GM12878 (cell line): ENCODE measurements around the gene MAST4. TPM values are rescaled to one million over a fixed set of nuclear protein-coding genes. Genes with fewer than 3 reads are reported as not detected.

Source experiments
- ATAC-seq: fragments of 200-7000 bp; cut with Tn5 transposase; 3 replicates; pipeline ENCODE4 v1.9.1; 2020; ENCODE audit warnings: mild to moderate bottlenecking, moderate library complexity
- BruUV-seq: library from RNA; stranded (reverse); fragments of 400-500 nt; replicated peaks from 2 replicates; lab custom pipeline; 2021; lab: Mats Ljungman, UMichigan
- CTCF ChIA-PET: fragments of 300-600 bp; sonication (Branson Sonifier 250); formaldehyde crosslinking; extraction: SDS; loops from one replicate; lab custom pipeline; 2021; ENCODE audit warnings: inconsistent platforms; lab: Yijun Ruan, JAX
- POLR2A ChIA-PET: fragments of 350-600 bp; formaldehyde crosslinking; extraction: SDS; loops from one replicate; lab custom pipeline; 2021; ENCODE audit warnings: inconsistent platforms; lab: Charles Lee
- RAD21 ChIA-PET: fragments of 300-600 bp; sonication (Branson Sonifier 250); formaldehyde crosslinking; loops from one replicate; lab custom pipeline; 2023; ENCODE audit warnings: antibody characterized with exemption; ENCODE audit not compliant: unreplicated experiment; lab: Charles Lee
- SMC1A ChIA-PET: fragments of 300-600 bp; sonication (Branson Sonifier 250); formaldehyde crosslinking; loops from one replicate; lab custom pipeline; 2023; ENCODE audit not compliant: unreplicated experiment, uncharacterized antibody; lab: Charles Lee
- DNase-seq: peaks from one replicate; pipeline ENCODE4 v3.0.0-alpha.2; 2011; ENCODE audit warnings: low read depth, low spot score
- FAIRE-seq: peaks from 3 replicates; lab custom pipeline; 2011; peaks lifted over from hg19 to GRCh38; lab: Jason Lieb, UNC
- H2AFZ ChIP-seq: 2 replicates; pipeline ENCODE4 v1.6.0; 2011; ENCODE audit warnings: low read depth, low read length, control low read depth; ENCODE audit not compliant: control insufficient read depth
- H3K27ac ChIP-seq: 2 replicates; pipeline ENCODE4 v1.5.1; 2011; ENCODE audit warnings: control low read depth; ENCODE audit not compliant: control insufficient read depth, insufficient read depth
- H3K27me3 ChIP-seq, 2 experiments: replicated peaks in 1 of 2; 2 replicates each; pipeline versions ENCODE4 v1.6.0 to v1.6.1; 2011; ENCODE audit warnings: low read length in 1 of 2; ENCODE audit not compliant: control insufficient read depth in 2 of 2, insufficient read depth in 2 of 2
- H3K36me3 ChIP-seq, 2 experiments: 2 replicates each; pipeline ENCODE4 v1.5.1; 2011; ENCODE audit warnings: low read length in 1 of 2; ENCODE audit not compliant: control insufficient read depth in 2 of 2, insufficient read depth in 2 of 2
- H3K4me1 ChIP-seq: 2 replicates; pipeline ENCODE4 v1.6.1; 2011; ENCODE audit warnings: mild to moderate bottlenecking, low read length, moderate library complexity, mixed read lengths; ENCODE audit not compliant: control insufficient read depth, insufficient read depth
- H3K4me2 ChIP-seq: 2 replicates; pipeline ENCODE4 v1.6.0; 2011; ENCODE audit warnings: control low read depth; ENCODE audit not compliant: control insufficient read depth, insufficient read depth
- H3K4me3 ChIP-seq: fragments of 200-600 bp; sonication (generic); 2 replicates; pipeline ENCODE4 v1.5.1; 2016
- H3K79me2 ChIP-seq: 2 replicates; pipeline ENCODE4 v1.6.0; 2011; ENCODE audit warnings: low read length; ENCODE audit not compliant: control insufficient read depth, insufficient read depth
- H3K9ac ChIP-seq: 2 replicates; pipeline ENCODE4 v1.8.0; 2011; ENCODE audit warnings: low read length, control low read depth, mixed read lengths; ENCODE audit not compliant: control insufficient read depth, insufficient read depth
- H3K9me3 ChIP-seq: replicated peaks from 3 replicates; pipeline ENCODE4 v1.5.1; 2011; ENCODE audit warnings: mild to moderate bottlenecking, low read length; ENCODE audit not compliant: control insufficient read depth, insufficient read depth
- H4K20me1 ChIP-seq: 2 replicates; pipeline ENCODE4 v1.6.0; 2011; ENCODE audit not compliant: control insufficient read depth, insufficient read depth
- BACH1 ChIP-seq: fragments of 450-650 bp; IDR thresholded peaks from 2 replicates; pipeline ENCODE4 v1.6.1; 2017; ENCODE audit warnings: mild to moderate bottlenecking, borderline replicate concordance
- BHLHE40 ChIP-seq, 2 experiments: fragments of 450-650 bp in 1 of 2; IDR thresholded peaks; 2 replicates each; pipeline ENCODE4 v1.6.1; 2011 to 2017; ENCODE audit warnings: low read depth in 2 of 2, borderline replicate concordance in 1 of 2, improper control_type of control experiment in 1 of 2, low read length in 1 of 2, mild to moderate bottlenecking in 1 of 2
- CHD2 ChIP-seq: IDR thresholded peaks from 2 replicates; pipeline ENCODE4 v1.6.1; 2011; ENCODE audit warnings: low read depth, low read length, improper control_type of control experiment, borderline replicate concordance
- CHD4 ChIP-seq: fragments of 200-600 bp; sonication (generic); IDR thresholded peaks from 2 replicates; pipeline ENCODE4 v1.6.1; 2016; ENCODE audit warnings: mild to moderate bottlenecking
- DPF2 ChIP-seq: fragments of 450-650 bp; IDR thresholded peaks from 2 replicates; pipeline ENCODE4 v1.6.1; 2017; ENCODE audit warnings: mild to moderate bottlenecking
- ESRRA ChIP-seq: IDR thresholded peaks from 2 replicates; pipeline ENCODE4 v1.6.1; 2012; ENCODE audit warnings: mild to moderate bottlenecking, low read length, improper control_type of control experiment
- EZH2 ChIP-seq: IDR thresholded peaks from 2 replicates; pipeline ENCODE4 v1.6.1; 2012; ENCODE audit warnings: low read depth, mild to moderate bottlenecking, control low read depth, inconsistent platforms, low read length, borderline replicate concordance; ENCODE audit not compliant: control insufficient read depth
- HCFC1 ChIP-seq: fragments of 150-350 bp; IDR thresholded peaks from 2 replicates; pipeline ENCODE4 v1.6.1; 2014; ENCODE audit warnings: low read length
- MYB ChIP-seq: fragments of 150-350 bp; IDR thresholded peaks from 2 replicates; pipeline ENCODE4 v1.6.1; 2014; ENCODE audit warnings: mild to moderate bottlenecking, low read depth, low read length, borderline replicate concordance
- NFXL1 ChIP-seq: fragments of 450-650 bp; IDR thresholded peaks from 2 replicates; pipeline ENCODE4 v1.6.1; 2017; ENCODE audit warnings: antibody characterized with exemption, mild to moderate bottlenecking, borderline replicate concordance
- SMAD5 ChIP-seq: IDR thresholded peaks from 2 replicates; pipeline ENCODE4 v1.6.1; 2016; ENCODE audit warnings: antibody characterized with exemption, low read depth
- STAT1 ChIP-seq: fragments of 450-650 bp; conservative IDR thresholded peaks from 2 replicates; pipeline ENCODE4 v1.6.1; 2014; ENCODE audit warnings: antibody characterized with exemption, mild to moderate bottlenecking
- TBL1XR1 ChIP-seq: IDR thresholded peaks from 2 replicates; pipeline ENCODE4 v1.6.1; 2012; ENCODE audit warnings: low read depth, low read length, improper control_type of control experiment
- YY1 ChIP-seq: IDR thresholded peaks from 2 replicates; pipeline ENCODE4 v1.6.1; 2011; ENCODE audit warnings: low read depth, mild to moderate bottlenecking, low read length
- ZBED1 ChIP-seq: IDR thresholded peaks from 2 replicates; pipeline ENCODE4 v1.6.1; 2016; ENCODE audit warnings: borderline replicate concordance
- ZNF217 ChIP-seq: fragments of 450-650 bp; IDR thresholded peaks from 2 replicates; pipeline ENCODE4 v1.6.1; 2017; ENCODE audit warnings: antibody characterized with exemption, mild to moderate bottlenecking
- WGBS: methylation state at CpG from one replicate; pipeline ENCODE4 v1.1.6; 2016; ENCODE audit warnings: low lambda C conversion rate; ENCODE audit not compliant: insufficient replicate concordance, insufficient coverage; ENCODE audit errors: missing lambda C conversion rate; 5-methylcytosine and 5-hydroxymethylcytosine counted together
- in situ Hi-C: fragments of 300-500 bp; cut with MboI; formaldehyde crosslinking; loops from 9 replicates; pipeline ENCODE4 v1.14.3; 2018; ENCODE audit warnings: mixed read lengths
- intact Hi-C: fragments of 100-400 bp; cut with micrococcal nuclease; formaldehyde crosslinking; loops from one replicate; pipeline ENCODE4 v1.14.2; 2022; ENCODE audit not compliant: unreplicated experiment
- polyA plus RNA-seq, 11 experiments: library from polyadenylated mRNA; depleted of rRNA in 4 of 11; unstranded in 6 of 11; stranded (reverse) in 5 of 11; fragments of >200 nt; fragmentation: Nextera tagmentation in 4 of 11; fragmentation: Illumina TruSeq in 1 of 11; extraction: Ambion mirVana in 4 of 11; extraction: Trizol in 1 of 11; gene quantifications; 1 replicate in 1 of 11; 2 replicates in 10 of 11; pipeline versions ENCODE4 v1.2.1 to v1.2.3, GENCODE V29; 2011 to 2016; ENCODE audit warnings: inconsistent platforms in 2 of 11, missing spikeins in 2 of 11, low read depth in 1 of 11
- total RNA-seq, 4 experiments: library from RNA; depleted of rRNA in 3 of 4; stranded (reverse); fragments of >200 nt in 3 of 4; fragmentation: Illumina TruSeq in 1 of 4; extraction: Trizol in 1 of 4; gene quantifications; 2 replicates each; pipeline versions ENCODE4 v1.2.1 to v1.2.3, GENCODE V29; 2013 to 2021
- TF ChIP-seq, protein P1 (sequence below): IDR thresholded peaks from 2 replicates; pipeline ENCODE4 v1.6.1; 2011; ENCODE audit warnings: low read depth, low read length, improper control_type of control experiment, borderline replicate concordance

The MAST4 gene
- total and polyA plus RNA-seq, 10 of the 15 experiments (the other 5 are each of a cell fraction or from before 2014, with no cell fraction given), result 0.02 to 1.6 (median 0.29) TPM; not detected in 1

DNA sequence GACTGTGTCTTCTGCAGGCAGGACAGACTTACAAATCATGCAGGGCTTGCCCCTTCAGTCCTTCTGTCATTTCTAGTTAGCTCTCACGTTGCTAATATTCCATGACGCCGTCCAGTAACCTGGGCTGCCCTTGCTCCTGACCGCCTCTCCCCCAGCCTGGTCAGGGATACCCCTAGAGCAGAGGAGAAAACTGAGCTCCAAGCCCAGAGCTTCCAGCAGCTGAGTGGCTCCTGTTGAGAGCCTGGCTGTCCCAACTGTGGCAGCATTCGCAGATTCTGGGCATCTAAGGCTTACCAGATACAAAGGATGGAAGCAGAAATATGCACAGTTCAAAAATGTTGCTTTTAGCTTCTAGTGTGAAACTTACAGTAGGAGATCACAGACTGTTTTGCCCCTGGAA lies 415.2 kb downstream of the MAST4 start:
- no TSS peak for BruUV-seq
- FAIRE-seq (no peak), DNase-seq (no peak), ATAC-seq (no peak)
- Histone ChIP-seq H3K9ac (no peak overlapping the region), H3K9me3 (no peaks in the 10 kb centered on the region), H3K4me1 (no peaks in the 10 kb centered on the region), H3K4me3 (no peak overlapping the region), H3K36me3 (no peaks in the 10 kb centered on the region), H3K27ac (no peak overlapping the region), H3K27me3 (no peaks in the 10 kb centered on the region; a peak in 1 of 4 replicates), H2AFZ (no peak overlapping the region), H3K4me2 (no peak overlapping the region), H4K20me1 (no peaks in the 10 kb centered on the region), H3K79me2 (no peaks in the 10 kb centered on the region)
- ChIA-PET POLR2A (no interaction called here), SMC1A (no interaction called here), CTCF (no interaction called here), RAD21 (no interaction called here)
- in situ Hi-C loops, result no loop called here
- 50% methylated on average over 5 of the region's 5 CpGs for WGBS
- intact Hi-C loops, result no loop called here
- TF ChIP-seq SMAD5 (no peak), ESRRA (no peak), BACH1 (no peak), DPF2 (no peak), ZBED1 (no peak), ZNF217 (no peak), EZH2 (no peak), MYB (no peak), STAT1 (no peak), HCFC1 (no peak), TBL1XR1 (no peak), CHD4 (no peak), YY1 (no peak), NFXL1 (no peak), CHD2 (no peak), BHLHE40 (IDR thresholded peaks at IDR 0.05; ENCODE audit: borderline replicate concordance in 1 of 2, low read depth in 2 of 2, low read length in 1 of 2) (no peak)
- TF ChIP-seq, protein P1, sequence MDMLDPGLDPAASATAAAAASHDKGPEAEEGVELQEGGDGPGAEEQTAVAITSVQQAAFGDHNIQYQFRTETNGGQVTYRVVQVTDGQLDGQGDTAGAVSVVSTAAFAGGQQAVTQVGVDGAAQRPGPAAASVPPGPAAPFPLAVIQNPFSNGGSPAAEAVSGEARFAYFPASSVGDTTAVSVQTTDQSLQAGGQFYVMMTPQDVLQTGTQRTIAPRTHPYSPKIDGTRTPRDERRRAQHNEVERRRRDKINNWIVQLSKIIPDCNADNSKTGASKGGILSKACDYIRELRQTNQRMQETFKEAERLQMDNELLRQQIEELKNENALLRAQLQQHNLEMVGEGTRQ, result no peak
